HG02610 (cell line): ENCODE data around the gene ACOT4.
"Not testable (repeated sequence)": the region's sequence is repeated elsewhere in the genome, so short reads cannot be mapped to it uniquely, and the experiment has no call there.

Source experiments
- ATAC-seq: cut with Tn5 transposase; IDR thresholded peaks from one replicate; pipeline ENCODE4 v1.9.1; 2021; ENCODE audit warnings: mild to moderate bottlenecking, moderate library complexity; ENCODE audit not compliant: unreplicated experiment

The ACOT4 gene

GRCh38 chr14:73591690-73592449, at the start of gene ACOT4:
Gene ACOT4 (plus strand): TSS chr14:73591873. CDS start chr14:73591960, 87 bp downstream.
- ATAC-seq, result no peak

- ATAC-seq, result not testable (repeated sequence)
These were observed 48.7 kb upstream of the ACOT4 start for GRCh38 chr14:73542961-73543360.

GRCh38 chr14:73545353-73545752, 46.3 kb upstream of the ACOT4 start:
- not testable (repeated sequence) for ATAC-seq

- ATAC-seq, result not testable (repeated sequence)
These were observed 42.6 kb upstream of the ACOT4 start for GRCh38 chr14:73549097-73549496.

GRCh38 chr14:73549889-73550524, 41.7 kb upstream of the ACOT4 start:
- ATAC-seq, result peak; percentile 51

GRCh38 chr14:73553845-73554244, 37.8 kb upstream of the ACOT4 start:
- no peak for ATAC-seq

- not testable (repeated sequence) for ATAC-seq
These were observed 34.5 kb upstream of the ACOT4 start for GRCh38 chr14:73557201-73557600.

- ATAC-seq, result not testable (repeated sequence)
These were observed 33.4 kb upstream of the ACOT4 start for GRCh38 chr14:73558238-73558637.

- ATAC-seq, result not testable (repeated sequence)
These were observed 29.4 kb upstream of the ACOT4 start for GRCh38 chr14:73562256-73562655.

- ATAC-seq, result not testable (repeated sequence)
These were observed 29.0 kb upstream of the ACOT4 start for GRCh38 chr14:73562696-73563095.

- ATAC-seq, result not testable (repeated sequence)
These were observed 25.2 kb upstream of the ACOT4 start for GRCh38 chr14:73566431-73566830.

- ATAC-seq, result not testable (repeated sequence)
These were observed 24.7 kb upstream of the ACOT4 start for GRCh38 chr14:73566935-73567334.

- no peak for ATAC-seq
These were observed 24.3 kb upstream of the ACOT4 start for GRCh38 chr14:73567358-73567757.

- no peak for ATAC-seq
These were observed 23.5 kb upstream of the ACOT4 start for GRCh38 chr14:73567951-73568885.

GRCh38 chr14:73568886-73569184, 22.8 kb upstream of the ACOT4 start:
- ATAC-seq, result peak; percentile 1

- ATAC-seq, result peak; percentile 55
These were observed 22.3 kb upstream of the ACOT4 start, which contains the start of gene ACOT2 for GRCh38 chr14:73569185-73569958. Gene ACOT2 (plus strand): TSS chr14:73569213. CDS start chr14:73569241, 28 bp downstream.

GRCh38 chr14:73570913-73571312, 20.8 kb upstream of the ACOT4 start:
- peak; percentile 54 for ATAC-seq

- not testable (repeated sequence) for ATAC-seq
These were observed 18.6 kb upstream of the ACOT4 start for GRCh38 chr14:73573034-73573433.

- ATAC-seq, result not testable (repeated sequence)
These were observed 17.9 kb upstream of the ACOT4 start for GRCh38 chr14:73573740-73574139.

GRCh38 chr14:73574251-73574650, 17.4 kb upstream of the ACOT4 start:
- not testable (repeated sequence) for ATAC-seq
